ENCODE measurements around the gene XPO6. TPM values are rescaled to one million over a fixed set of nuclear protein-coding genes. Genes with fewer than 3 reads are reported as not detected.

The XPO6 gene
- total RNA-seq, 2 experiments from 2014 or later, result 130 to 167 TPM

DNA sequence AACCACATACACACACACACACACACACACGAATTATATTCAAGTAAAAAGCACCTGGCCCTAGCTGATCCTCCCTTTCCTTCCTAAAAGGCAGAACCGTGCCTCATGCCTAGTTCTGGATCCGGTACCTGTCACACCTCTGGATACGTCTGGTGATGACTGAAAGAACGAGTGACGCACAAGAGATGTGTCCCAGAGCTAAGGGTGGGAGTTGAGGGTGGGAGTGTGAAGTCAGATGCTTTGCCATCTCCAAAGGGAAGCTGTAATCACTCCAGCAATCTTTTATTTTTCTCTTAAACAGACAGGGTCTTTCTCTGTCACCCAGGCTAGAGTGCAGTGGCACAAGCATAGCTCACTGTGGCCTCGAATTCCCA is 121.8 kb downstream of the XPO6 start:
- H3K4me3 ChIP-seq (ENCODE audit: low read depth, low read length, poor library complexity, severe bottlenecking), result no peak overlapping the region
- no peak overlapping the region for H3K27ac ChIP-seq (ENCODE audit: low read depth, low read length, poor library complexity, severe bottlenecking)
- H3K4me1 ChIP-seq (ENCODE audit: insufficient read depth, low read length, poor library complexity, severe bottlenecking), result no peaks in the 10 kb centered on the region
- no peaks in the 10 kb centered on the region for H3K36me3 ChIP-seq (ENCODE audit: insufficient read depth, low read length)
- no peak for DNase-seq (ENCODE audit: low spot score)
- no peaks in the 10 kb centered on the region for H3K79me2 ChIP-seq (ENCODE audit: insufficient read depth, low read depth, low read length)
- intact Hi-C loops (cut with micrococcal nuclease; ENCODE audit: unreplicated experiment), result no loop called here
- H2AFZ ChIP-seq (ENCODE audit: low read length), result no peak overlapping the region
- H3K9me3 ChIP-seq (ENCODE audit: low read length), result no peaks in the 10 kb centered on the region
- no TSS peak for BruUV-seq (replicated peaks)
- ChIA-PET CTCF (ENCODE audit: unreplicated experiment) (interaction anchor here (0.6 kb wide), 1 partner anchor 102 kb away, joined by 8 read pairs; no protein-coding TSS in a partner anchor), POLR2A (no interaction called here)
- no peak for TF ChIP-seq EZH2phosphoT487 (IDR thresholded peaks at IDR 0.05; ENCODE audit: borderline replicate concordance, low read depth, low read length)
- TF ChIP-seq, protein P1, sequence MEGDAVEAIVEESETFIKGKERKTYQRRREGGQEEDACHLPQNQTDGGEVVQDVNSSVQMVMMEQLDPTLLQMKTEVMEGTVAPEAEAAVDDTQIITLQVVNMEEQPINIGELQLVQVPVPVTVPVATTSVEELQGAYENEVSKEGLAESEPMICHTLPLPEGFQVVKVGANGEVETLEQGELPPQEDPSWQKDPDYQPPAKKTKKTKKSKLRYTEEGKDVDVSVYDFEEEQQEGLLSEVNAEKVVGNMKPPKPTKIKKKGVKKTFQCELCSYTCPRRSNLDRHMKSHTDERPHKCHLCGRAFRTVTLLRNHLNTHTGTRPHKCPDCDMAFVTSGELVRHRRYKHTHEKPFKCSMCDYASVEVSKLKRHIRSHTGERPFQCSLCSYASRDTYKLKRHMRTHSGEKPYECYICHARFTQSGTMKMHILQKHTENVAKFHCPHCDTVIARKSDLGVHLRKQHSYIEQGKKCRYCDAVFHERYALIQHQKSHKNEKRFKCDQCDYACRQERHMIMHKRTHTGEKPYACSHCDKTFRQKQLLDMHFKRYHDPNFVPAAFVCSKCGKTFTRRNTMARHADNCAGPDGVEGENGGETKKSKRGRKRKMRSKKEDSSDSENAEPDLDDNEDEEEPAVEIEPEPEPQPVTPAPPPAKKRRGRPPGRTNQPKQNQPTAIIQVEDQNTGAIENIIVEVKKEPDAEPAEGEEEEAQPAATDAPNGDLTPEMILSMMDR (conservative IDR thresholded peaks at IDR 0.05; ENCODE audit: low read length), result no peak
- H4K20me1 ChIP-seq (ENCODE audit: insufficient read depth, low read length), result no peaks in the 10 kb centered on the region
- no peaks in the 10 kb centered on the region for H3K9me2 ChIP-seq (ENCODE audit: insufficient read depth, low read length)
- H3K4me2 ChIP-seq (ENCODE audit: low read length), result no peak overlapping the region

DNA sequence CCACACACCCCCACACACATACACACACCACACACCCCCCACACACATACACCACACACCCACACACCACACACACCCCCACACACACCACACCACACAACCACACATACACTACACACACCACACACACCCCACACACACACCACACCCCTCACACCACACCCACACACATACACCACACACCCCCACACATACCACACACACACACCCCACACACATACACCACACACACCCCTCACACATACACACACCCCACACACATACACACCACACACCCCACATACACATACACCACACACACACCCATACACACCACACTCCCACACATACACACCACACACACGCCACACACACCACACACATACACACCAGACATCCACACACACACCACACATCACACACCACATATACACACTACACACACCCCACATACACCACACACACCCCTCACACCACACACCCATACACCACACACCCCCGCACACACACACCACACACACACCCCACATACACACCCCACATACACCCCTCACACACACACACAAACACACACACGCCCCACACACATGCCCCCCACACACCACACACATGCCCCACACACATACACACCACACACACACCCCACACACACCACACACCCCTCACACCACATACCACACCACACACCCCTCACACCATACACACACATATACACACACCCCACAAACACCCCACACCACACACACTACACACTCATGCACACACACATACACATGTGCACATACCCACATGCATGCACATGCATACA is 122.4 kb downstream of the XPO6 start:
- H4K20me1 ChIP-seq (ENCODE audit: insufficient read depth, low read length), result no peaks in the 10 kb centered on the region
- TF ChIP-seq, protein P1 (conservative IDR thresholded peaks at IDR 0.05; ENCODE audit: low read length), result no peak
- TF ChIP-seq EZH2phosphoT487 (IDR thresholded peaks at IDR 0.05; ENCODE audit: borderline replicate concordance, low read depth, low read length), result no peak
- H3K36me3 ChIP-seq (ENCODE audit: insufficient read depth, low read length), result no peaks in the 10 kb centered on the region
- H3K27ac ChIP-seq (ENCODE audit: low read depth, low read length, poor library complexity, severe bottlenecking), result no peak overlapping the region
- H2AFZ ChIP-seq (ENCODE audit: low read length), result no peak overlapping the region
- H3K79me2 ChIP-seq (ENCODE audit: insufficient read depth, low read depth, low read length), result no peaks in the 10 kb centered on the region
- H3K4me3 ChIP-seq (ENCODE audit: low read depth, low read length, poor library complexity, severe bottlenecking), result no peak overlapping the region
- POLR2A ChIA-PET, result no interaction called here
- no peaks in the 10 kb centered on the region for H3K9me2 ChIP-seq (ENCODE audit: insufficient read depth, low read length)
- no peak overlapping the region for H3K4me2 ChIP-seq (ENCODE audit: low read length)
- CTCF ChIA-PET (ENCODE audit: unreplicated experiment), result interaction anchor here (0.6 kb wide), 1 partner anchor 102 kb away, joined by 8 read pairs; no protein-coding TSS in a partner anchor
- no peak for DNase-seq (ENCODE audit: low spot score)
- no peaks in the 10 kb centered on the region for H3K4me1 ChIP-seq (ENCODE audit: insufficient read depth, low read length, poor library complexity, severe bottlenecking)
- no peaks in the 10 kb centered on the region for H3K9me3 ChIP-seq (ENCODE audit: low read length)
- intact Hi-C loops (cut with micrococcal nuclease; ENCODE audit: unreplicated experiment), result no loop called here
- BruUV-seq (replicated peaks), result no TSS peak

DNA sequence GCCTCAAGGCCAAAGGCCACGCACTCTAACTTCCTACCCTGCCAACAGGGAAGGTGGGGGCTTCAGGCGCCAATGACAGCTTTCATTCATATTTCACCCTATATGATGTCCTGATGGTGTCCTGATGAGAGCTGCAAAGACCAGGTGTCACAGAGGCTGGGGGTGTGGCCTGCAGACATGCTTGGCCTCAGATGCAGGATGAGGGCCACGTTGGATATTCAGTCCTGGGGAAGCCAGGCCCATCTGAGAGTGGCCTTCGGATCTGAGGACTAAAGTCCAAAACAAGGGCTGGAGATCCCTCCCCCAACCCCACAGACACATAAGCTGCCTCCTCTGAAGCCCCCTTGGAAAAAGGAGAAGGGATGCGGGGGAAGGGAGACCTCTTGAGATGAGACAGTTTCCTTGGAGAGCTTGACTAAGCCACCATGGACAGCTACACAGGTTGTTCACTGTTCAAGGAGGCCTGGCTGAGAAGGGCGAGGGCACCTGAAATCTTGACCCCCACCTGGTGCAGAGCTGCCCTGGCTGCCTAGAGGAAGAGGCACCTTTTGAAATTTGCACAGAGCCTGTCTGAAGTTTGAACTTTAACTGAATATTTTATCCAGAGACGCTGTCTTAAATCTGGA is 124.0 kb downstream of the XPO6 start:
- intact Hi-C loops (cut with micrococcal nuclease; ENCODE audit: unreplicated experiment), result no loop called here
- DNase-seq (ENCODE audit: low spot score), result no peak
- no TSS peak for BruUV-seq (replicated peaks)
- no peak overlapping the region for H2AFZ ChIP-seq (ENCODE audit: low read length)
- H3K9me2 ChIP-seq (ENCODE audit: insufficient read depth, low read length), result no peaks in the 10 kb centered on the region
- no peak for TF ChIP-seq EZH2phosphoT487 (IDR thresholded peaks at IDR 0.05; ENCODE audit: borderline replicate concordance, low read depth, low read length)
- TF ChIP-seq, protein P1 (conservative IDR thresholded peaks at IDR 0.05; ENCODE audit: low read length), result no peak
- H3K4me1 ChIP-seq (ENCODE audit: insufficient read depth, low read length, poor library complexity, severe bottlenecking), result no peaks in the 10 kb centered on the region
- H3K79me2 ChIP-seq (ENCODE audit: insufficient read depth, low read depth, low read length), result no peaks in the 10 kb centered on the region
- H3K27ac ChIP-seq (ENCODE audit: low read depth, low read length, poor library complexity, severe bottlenecking), result no peak overlapping the region
- no peaks in the 10 kb centered on the region for H3K9me3 ChIP-seq (ENCODE audit: low read length)
- no peaks in the 10 kb centered on the region for H4K20me1 ChIP-seq (ENCODE audit: insufficient read depth, low read length)
- H3K4me3 ChIP-seq (ENCODE audit: low read depth, low read length, poor library complexity, severe bottlenecking), result no peak overlapping the region
- ChIA-PET CTCF (ENCODE audit: unreplicated experiment) (no interaction called here), POLR2A (no interaction called here)
- no peak overlapping the region for H3K4me2 ChIP-seq (ENCODE audit: low read length)
- H3K36me3 ChIP-seq (ENCODE audit: insufficient read depth, low read length), result no peaks in the 10 kb centered on the region
